HUDEP-2 (cell line): ENCODE data around the gene FH.
A peak's percentile ranks its signal among the peaks of the same experiment; 100 is the strongest.

Source experiments
- DNase-seq, 76 experiments: peaks; one replicate each; lab custom pipeline; 2025; ENCODE audit not compliant: unreplicated experiment in 76 of 76; lab: John Stamatoyannopoulos, UW

The FH gene

DNA sequence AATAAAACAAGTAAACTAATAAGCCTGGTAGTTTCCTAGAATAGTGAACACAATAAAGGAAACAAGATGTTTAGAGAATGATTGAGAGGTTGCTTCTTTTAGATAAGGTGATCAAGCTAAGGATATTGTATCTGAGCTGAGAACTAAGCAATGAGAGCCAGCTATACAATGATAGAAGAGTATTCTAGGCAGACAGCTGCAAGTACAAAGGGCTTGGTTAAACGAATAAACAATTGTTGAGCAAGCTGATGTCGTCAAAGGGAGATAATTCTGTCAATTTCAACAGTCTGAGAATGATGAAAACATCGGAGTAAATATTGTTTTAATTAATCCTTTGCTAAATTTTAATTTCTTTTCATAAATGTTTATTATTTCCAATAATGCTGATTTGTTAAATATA is 5.5 kb upstream of the FH start:
- DNase-seq, result no peak

DNA sequence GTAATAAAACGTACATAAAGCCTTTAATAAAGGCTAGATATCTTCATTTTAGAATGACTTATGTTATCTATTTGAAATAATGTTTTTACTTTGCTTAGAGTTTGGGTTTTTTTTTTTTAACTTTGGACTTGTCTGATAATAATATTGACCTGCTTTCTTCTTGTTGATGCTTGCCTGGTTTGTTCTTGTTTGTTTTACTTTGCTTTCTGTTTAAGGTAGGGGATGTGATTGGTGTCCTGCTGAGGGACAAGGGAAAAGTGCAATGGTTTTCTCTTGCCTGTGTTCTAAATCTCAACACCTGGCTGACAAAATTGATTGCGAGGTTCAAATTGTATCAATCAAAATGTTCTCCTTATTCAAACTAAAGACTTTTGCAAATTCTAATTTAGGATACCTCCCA is 2.2 kb upstream of the FH start:
- no peak for DNase-seq

- no peak for DNase-seq
Observed at GRCh38 chr1:241520080-241520465, 518 bp upstream of the FH start.

DNA sequence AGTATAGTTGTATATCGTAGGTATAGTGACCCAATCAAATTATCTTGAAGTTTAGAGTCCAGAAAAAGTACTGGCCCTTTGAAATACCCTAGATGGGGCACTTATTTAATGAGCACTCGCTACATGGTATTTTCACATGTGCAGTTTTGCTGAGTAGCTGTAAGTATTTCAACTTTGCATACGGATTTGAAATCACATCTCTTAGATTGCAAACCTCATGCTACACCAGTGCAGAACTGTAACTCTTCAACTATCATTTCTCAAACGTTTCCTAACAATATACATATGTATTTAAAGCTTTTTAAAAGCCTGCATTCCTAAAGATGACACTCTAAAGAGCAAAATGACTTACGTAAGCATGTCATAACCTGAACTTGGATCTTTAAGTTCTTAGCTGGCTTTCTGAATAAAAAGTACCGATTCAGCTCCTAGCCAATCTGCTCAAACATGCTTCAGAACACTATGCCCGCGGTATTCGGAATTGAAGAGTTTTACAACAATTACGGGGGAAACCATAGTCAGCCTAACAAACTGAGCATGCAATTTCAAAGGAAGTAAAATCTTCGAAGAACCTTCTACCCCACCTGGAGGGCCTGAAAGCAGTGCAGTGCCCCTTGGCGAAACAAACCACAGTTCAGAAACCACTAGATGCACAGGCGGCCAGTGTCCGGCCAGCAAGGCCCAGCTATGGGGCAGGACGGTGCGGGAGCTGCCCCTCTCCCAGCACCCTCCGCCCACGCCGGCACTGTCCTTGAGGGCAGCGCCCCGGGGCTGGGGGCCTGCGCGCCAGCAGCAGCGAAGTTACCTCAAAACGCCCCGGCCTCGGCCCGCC is 863 bp downstream of the FH start:
- DNase-seq, result peak in 6 of 76 experiments; percentile 4 to 22 (median 14)

DNA sequence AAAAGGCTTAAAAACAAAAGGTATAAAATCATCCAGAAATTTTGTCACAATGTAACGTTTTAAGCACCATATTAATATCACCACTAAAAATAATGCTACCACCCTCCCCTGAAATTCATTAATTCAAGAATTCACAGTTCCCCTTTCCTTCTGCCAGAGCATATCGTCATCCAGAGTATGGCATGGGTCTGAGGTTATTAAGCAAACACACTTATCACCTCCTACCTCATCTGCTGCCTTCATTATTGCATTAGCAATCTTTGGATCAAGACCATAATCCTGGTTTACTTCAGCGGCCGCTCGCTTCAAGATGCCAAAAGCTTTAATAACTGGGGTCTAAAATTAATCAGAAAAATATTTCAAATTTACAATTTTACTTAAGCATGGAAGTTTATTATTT is 6.2 kb downstream of the FH start:
- DNase-seq, result no peak

DNA sequence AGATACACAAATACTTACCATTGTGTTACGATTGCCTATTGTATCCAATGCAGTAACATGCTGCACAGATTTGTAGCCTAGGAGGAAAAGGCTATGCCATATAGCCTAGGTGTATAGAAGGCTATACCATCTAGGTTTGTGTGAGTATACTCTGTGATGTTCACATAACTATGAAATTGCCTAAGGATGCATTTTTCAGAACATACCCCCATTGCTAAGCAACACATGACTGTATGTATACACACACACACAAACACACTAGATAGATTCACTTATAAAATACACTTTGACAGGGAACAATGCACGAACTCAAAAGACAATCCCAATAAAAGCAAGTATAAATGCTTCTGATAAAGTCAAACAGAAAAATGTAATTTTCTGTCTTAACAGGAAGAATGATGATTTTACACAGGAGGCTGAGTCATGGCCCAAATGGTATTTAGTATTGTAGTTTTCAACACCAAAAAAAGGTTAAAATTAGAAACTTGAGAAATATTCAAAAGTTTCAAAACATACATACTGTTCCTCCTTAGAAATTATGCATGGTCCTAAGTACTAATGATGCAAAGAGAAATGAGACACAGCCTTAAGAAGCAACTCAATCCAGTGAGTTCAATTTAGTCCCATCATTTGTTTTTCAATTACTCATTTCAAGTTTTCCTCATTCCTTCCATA is 12.2 kb downstream of the FH start:
- no peak for DNase-seq

GRCh38 chr1:241503444-241503843 is 16.1 kb downstream of the FH start:
- DNase-seq, result no peak

GRCh38 chr1:241499910-241500309 is 19.6 kb downstream of the FH start:
- DNase-seq, result peak in 1 of 76 experiments; percentile 8

DNA sequence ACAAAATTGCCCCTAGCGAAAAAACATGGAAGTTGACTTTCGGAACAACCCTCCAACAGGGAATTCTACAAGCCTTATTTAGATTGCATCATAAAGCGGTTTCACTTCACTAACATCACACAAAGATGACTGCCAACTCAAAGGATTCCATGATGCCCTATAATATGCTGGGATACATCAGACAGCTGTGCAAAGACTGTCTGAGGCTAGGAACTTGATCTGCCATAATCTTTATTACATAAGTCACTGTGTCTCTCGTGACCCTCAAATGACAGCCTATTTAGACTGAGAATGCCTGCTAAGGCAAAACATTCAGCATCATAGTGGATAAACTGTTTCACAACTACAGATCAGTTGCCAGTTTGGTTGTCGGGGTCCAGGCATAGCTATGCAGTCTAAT is 23.8 kb downstream of the FH start:
- DNase-seq, result no peak

DNA sequence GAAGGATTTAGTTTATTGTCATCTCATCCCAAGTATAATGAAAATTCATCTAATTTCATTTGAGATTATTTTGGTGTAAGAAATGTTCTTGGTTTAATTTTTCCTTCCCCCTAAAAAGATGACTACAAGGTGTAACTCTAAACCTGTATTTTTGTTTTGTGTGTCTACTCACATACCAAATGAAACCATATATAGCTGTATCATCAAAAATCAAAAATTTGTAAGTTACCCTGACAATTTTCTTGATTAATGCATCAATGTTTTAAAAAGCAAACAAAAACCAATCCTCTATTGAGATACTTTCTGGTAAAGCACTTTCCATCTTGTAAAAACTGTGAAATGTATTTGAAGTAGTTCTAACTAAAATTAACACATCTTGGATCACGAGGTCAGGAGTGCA is 30.8 kb downstream of the FH start:
- DNase-seq, result no peak

DNA sequence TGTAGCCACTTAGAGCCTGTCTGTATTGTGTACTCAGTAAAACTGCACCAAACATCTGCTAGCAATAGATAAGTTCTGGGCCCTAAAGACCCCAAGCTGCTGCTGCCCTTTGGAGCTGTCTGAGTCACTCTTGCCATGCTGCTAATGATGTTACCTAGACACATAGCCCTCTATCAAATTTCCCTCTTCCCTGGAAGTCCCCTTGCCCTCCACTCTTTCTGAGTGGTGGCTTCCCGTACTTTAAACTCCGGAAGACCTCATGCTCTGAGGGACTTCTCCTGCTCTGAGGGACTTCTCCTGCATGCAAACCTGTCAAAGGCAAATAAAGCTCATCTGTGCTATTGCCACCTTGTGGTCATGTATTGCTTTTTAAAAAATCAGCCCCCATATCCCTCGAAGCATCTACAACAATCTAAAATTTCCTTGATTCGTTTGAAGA is 34.0 kb downstream of the FH start:
- DNase-seq, result peak in 8 of 76 experiments; percentile 0 to 30 (median 12)

DNA sequence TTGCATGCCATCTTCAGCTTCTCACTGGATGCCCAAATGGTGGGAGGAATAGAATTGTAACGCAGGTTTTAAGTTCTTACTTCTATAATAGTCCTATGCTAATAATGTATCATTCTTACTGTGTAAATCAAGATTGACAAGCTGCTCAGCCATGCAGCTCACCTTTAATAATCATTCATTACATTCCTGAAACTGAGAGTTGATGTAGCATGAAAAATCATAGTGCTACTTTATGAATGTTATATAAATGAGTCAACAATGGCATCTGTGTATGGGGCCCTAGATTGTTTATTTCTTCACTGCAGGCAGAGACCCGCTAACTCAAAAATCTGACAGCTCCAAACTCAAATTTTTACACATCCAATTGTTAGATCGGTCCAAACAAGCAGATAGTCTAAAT is 34.4 kb downstream of the FH start:
- DNase-seq, result no peak

- DNase-seq, result no peak
Observed at GRCh38 chr1:241482761-241483250, 36.7 kb downstream of the FH start.

- no peak for DNase-seq
Observed at GRCh38 chr1:241479294-241479693, 40.3 kb downstream of the FH start.

GRCh38 chr1:241475671-241476070 is 43.9 kb downstream of the FH start:
- DNase-seq, result no peak

DNA sequence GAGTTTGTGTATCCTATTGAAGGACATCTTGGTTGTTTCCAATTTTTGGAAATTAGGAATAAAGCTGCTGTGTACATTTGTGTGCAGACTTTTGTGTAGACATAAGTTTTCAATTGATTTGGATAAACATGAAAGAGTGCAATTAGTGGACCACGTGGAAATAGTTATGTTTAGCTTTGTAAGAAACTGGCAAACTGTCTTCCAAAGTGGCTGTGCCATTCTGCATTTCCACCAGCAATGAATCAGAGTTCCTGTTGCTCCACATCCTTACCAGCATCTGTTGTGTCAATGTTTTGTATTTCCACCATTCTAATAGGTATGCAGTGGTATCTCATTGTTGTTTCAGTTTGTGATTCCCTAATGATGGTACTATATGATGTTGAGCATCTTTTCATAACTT is 46.5 kb downstream of the FH start:
- DNase-seq, result no peak

DNA sequence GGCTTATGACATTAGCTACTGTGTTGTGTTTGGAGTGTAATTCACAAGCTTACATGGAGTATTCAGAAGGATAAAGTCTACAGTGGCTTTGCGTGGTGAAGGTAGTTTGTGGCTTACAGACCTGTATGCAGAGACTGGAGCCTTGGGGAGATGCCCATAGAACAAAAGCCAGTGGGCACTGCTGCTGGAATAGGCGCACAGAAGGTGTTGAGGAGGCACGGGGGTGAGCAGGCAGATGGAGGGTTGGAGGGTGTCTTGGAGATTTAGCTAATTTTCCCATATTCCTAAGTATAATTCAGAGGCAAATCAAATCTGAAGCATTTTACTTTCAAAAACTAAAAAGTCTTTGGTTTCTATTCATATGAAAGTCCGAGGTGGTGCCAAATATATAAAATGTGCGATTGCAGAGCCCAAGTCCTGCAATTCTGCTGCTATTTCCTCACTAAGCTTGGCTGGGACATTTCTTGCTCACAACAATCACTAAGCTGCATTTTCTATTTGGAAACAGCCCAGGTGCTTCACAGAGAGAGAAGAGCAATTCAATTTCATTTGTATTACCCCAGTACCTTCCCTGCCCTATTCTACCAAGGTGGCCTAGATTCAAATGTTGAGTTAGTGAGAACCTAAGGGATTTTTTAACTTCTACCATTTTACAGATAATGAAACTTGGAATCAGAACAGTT is 48.5 kb downstream of the FH start:
- no peak for DNase-seq

- no peak for DNase-seq
Observed at GRCh38 chr1:241470361-241470760, 49.2 kb downstream of the FH start.

GRCh38 chr1:241465673-241466072 is 53.9 kb downstream of the FH start:
- DNase-seq, result no peak

- no peak for DNase-seq
Observed at GRCh38 chr1:241464985-241465384, 54.6 kb downstream of the FH start.

GRCh38 chr1:241462391-241462790 is 57.2 kb downstream of the FH start:
- DNase-seq, result no peak
